Jurkat, Clone E6-1 (cell line): ENCODE results near the gene CIB2.

Experiments used
- DNase-seq: peaks from one replicate; pipeline ENCODE4 v3.0.0-alpha.2; 2011; ENCODE audit warnings: low read depth, low spot score
- H3K4me3 ChIP-seq: 2 replicates; pipeline ENCODE4 v1.5.1; 2011; ENCODE audit warnings: mild to moderate bottlenecking, low read length, control low read depth, moderate library complexity

Gene CIB2

GRCh38 chr15:78073046-78073787, 58.0 kb downstream of the CIB2 start:
- no peak overlapping the region for H3K4me3 ChIP-seq
- DNase-seq = no peak

GRCh38 chr15:78072080-78072892, 59.0 kb downstream of the CIB2 start:
- H3K4me3 ChIP-seq = no peak overlapping the region
- DNase-seq = no peak

- no peak for DNase-seq
- H3K4me3 ChIP-seq = no peak overlapping the region
Measured at GRCh38 chr15:78071383-78071782, 59.9 kb downstream of the CIB2 start.

GRCh38 chr15:78070049-78070700, 61.1 kb downstream of the CIB2 start:
- peak; percentile 75 for DNase-seq
- H3K4me3 ChIP-seq = peak overlapping the region; percentile 31

- DNase-seq = no peak
- H3K4me3 ChIP-seq = peak overlapping the region; percentile 31
Measured at GRCh38 chr15:78069462-78070029, 61.7 kb downstream of the CIB2 start.

GRCh38 chr15:78069052-78069414, 62.2 kb downstream of the CIB2 start:
- DNase-seq = no peak
- H3K4me3 ChIP-seq = peak overlapping the region; percentile 31

- no peak for DNase-seq
- no peak overlapping the region for H3K4me3 ChIP-seq
Measured at GRCh38 chr15:78067328-78068228, 63.7 kb downstream of the CIB2 start.

- H3K4me3 ChIP-seq = peak overlapping the region; percentile 15
- peak; percentile 80 for DNase-seq
Measured at GRCh38 chr15:78065973-78066946, 65.0 kb downstream of the CIB2 start.

- no peak for DNase-seq
- peak overlapping the region; percentile 15 for H3K4me3 ChIP-seq
Measured at GRCh38 chr15:78065284-78065872, 65.9 kb downstream of the CIB2 start.

GRCh38 chr15:78064544-78064943, 66.7 kb downstream of the CIB2 start:
- no peak overlapping the region for H3K4me3 ChIP-seq
- DNase-seq = no peak

GRCh38 chr15:78063970-78064385, 67.3 kb downstream of the CIB2 start:
- DNase-seq = no peak
- H3K4me3 ChIP-seq = no peak overlapping the region

GRCh38 chr15:78063217-78063616, 68.0 kb downstream of the CIB2 start:
- H3K4me3 ChIP-seq = no peak overlapping the region
- no peak for DNase-seq

GRCh38 chr15:78061963-78062427, 69.2 kb downstream of the CIB2 start:
- H3K4me3 ChIP-seq = peak overlapping the region; percentile 29

GRCh38 chr15:78060232-78060631, 71.0 kb downstream of the CIB2 start:
- DNase-seq = no peak
- no peak overlapping the region for H3K4me3 ChIP-seq

More at GRCh38 chr15:78061963-78062427, 69.2 kb downstream of the CIB2 start:
- DNase-seq = no peak

- no peak overlapping the region for H3K4me3 ChIP-seq
- DNase-seq = no peak
Measured at GRCh38 chr15:78059110-78059839, 72.0 kb downstream of the CIB2 start.

- no peak overlapping the region for H3K4me3 ChIP-seq
- DNase-seq = no peak
Measured at GRCh38 chr15:78058401-78058935, 72.8 kb downstream of the CIB2 start.
